Measurements from ENCODE around the gene PADI4.

DNA sequence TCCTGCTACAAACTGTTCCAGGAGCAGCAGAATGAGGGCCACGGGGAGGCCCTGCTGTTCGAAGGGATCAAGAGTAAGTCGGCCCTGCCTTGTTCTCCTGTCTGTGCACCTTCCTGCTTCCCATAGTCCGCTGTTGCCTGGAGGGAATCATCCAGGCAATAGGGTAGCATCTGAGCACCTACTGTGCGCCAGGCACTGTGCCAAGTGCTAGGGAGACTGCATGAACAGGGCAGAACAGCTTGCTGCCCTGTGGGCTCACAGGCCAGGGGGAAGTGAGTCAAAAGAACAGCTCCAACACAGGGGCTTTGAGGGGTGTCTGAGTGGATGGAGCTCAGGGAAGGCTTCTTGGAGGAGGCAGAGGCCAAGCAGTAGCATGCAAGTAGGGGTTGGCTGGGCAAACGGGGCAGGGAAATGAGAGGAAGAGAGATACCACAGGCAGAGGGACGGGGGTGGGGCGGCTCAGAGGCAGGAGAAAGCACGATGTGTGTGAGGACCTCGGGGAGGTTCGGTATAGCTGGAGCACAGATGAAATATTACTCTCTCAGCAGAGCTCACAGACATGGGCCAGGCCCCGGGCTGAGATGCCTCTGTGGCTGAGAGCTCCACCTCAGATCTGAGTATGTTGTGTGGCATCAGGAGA, 48.5 kb downstream of the PADI4 start:
- no peak for TF ChIP-seq GLIS2 (tag by site-specific recombination; IDR thresholded peaks at IDR 0.05)
- TF ChIP-seq, protein P1, sequence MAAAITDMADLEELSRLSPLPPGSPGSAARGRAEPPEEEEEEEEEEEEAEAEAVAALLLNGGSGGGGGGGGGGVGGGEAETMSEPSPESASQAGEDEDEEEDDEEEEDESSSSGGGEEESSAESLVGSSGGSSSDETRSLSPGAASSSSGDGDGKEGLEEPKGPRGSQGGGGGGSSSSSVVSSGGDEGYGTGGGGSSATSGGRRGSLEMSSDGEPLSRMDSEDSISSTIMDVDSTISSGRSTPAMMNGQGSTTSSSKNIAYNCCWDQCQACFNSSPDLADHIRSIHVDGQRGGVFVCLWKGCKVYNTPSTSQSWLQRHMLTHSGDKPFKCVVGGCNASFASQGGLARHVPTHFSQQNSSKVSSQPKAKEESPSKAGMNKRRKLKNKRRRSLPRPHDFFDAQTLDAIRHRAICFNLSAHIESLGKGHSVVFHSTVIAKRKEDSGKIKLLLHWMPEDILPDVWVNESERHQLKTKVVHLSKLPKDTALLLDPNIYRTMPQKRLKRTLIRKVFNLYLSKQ (tag by site-specific recombination; IDR thresholded peaks at IDR 0.05; ENCODE audit: borderline replicate concordance) = no peak
- TF ChIP-seq, protein P2, sequence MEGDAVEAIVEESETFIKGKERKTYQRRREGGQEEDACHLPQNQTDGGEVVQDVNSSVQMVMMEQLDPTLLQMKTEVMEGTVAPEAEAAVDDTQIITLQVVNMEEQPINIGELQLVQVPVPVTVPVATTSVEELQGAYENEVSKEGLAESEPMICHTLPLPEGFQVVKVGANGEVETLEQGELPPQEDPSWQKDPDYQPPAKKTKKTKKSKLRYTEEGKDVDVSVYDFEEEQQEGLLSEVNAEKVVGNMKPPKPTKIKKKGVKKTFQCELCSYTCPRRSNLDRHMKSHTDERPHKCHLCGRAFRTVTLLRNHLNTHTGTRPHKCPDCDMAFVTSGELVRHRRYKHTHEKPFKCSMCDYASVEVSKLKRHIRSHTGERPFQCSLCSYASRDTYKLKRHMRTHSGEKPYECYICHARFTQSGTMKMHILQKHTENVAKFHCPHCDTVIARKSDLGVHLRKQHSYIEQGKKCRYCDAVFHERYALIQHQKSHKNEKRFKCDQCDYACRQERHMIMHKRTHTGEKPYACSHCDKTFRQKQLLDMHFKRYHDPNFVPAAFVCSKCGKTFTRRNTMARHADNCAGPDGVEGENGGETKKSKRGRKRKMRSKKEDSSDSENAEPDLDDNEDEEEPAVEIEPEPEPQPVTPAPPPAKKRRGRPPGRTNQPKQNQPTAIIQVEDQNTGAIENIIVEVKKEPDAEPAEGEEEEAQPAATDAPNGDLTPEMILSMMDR (tag by site-specific recombination; IDR thresholded peaks at IDR 0.05) = no peak
- TF ChIP-seq ZNF544 (tag by site-specific recombination; IDR thresholded peaks at IDR 0.05) = no peak
- TF ChIP-seq ZNF707 (tag by site-specific recombination; IDR thresholded peaks at IDR 0.05) = no peak
- TF ChIP-seq ZSCAN30 (tag by site-specific recombination; IDR thresholded peaks at IDR 0.05) = no peak
- TF ChIP-seq, protein P3, sequence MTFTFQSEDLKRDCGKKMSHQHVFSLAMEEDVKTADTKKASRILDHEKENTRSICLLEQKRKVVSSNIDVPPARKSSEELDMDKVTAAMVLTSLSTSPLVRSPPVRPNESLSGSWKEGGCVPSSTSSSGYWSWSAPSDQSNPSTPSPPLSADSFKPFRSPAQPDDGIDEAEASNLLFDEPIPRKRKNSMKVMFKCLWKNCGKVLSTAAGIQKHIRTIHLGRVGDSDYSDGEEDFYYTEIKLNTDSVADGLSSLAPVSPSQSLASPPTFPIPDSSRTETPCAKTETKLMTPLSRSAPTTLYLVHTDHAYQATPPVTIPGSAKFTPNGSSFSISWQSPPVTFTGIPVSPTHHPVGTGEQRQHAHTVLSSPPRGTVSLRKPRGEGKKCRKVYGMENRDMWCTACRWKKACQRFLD (tag by site-specific recombination; IDR thresholded peaks at IDR 0.05) = no peak
- TF ChIP-seq ZNF350 (tag by site-specific recombination; IDR thresholded peaks at IDR 0.05) = no peak
- TF ChIP-seq ZNF302 (tag by site-specific recombination; IDR thresholded peaks at IDR 0.05; ENCODE audit: low read depth) = no peak
- TF ChIP-seq, protein P4, sequence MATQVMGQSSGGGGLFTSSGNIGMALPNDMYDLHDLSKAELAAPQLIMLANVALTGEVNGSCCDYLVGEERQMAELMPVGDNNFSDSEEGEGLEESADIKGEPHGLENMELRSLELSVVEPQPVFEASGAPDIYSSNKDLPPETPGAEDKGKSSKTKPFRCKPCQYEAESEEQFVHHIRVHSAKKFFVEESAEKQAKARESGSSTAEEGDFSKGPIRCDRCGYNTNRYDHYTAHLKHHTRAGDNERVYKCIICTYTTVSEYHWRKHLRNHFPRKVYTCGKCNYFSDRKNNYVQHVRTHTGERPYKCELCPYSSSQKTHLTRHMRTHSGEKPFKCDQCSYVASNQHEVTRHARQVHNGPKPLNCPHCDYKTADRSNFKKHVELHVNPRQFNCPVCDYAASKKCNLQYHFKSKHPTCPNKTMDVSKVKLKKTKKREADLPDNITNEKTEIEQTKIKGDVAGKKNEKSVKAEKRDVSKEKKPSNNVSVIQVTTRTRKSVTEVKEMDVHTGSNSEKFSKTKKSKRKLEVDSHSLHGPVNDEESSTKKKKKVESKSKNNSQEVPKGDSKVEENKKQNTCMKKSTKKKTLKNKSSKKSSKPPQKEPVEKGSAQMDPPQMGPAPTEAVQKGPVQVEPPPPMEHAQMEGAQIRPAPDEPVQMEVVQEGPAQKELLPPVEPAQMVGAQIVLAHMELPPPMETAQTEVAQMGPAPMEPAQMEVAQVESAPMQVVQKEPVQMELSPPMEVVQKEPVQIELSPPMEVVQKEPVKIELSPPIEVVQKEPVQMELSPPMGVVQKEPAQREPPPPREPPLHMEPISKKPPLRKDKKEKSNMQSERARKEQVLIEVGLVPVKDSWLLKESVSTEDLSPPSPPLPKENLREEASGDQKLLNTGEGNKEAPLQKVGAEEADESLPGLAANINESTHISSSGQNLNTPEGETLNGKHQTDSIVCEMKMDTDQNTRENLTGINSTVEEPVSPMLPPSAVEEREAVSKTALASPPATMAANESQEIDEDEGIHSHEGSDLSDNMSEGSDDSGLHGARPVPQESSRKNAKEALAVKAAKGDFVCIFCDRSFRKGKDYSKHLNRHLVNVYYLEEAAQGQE (tag by site-specific recombination; IDR thresholded peaks at IDR 0.05) = no peak
- TF ChIP-seq, protein P5, sequence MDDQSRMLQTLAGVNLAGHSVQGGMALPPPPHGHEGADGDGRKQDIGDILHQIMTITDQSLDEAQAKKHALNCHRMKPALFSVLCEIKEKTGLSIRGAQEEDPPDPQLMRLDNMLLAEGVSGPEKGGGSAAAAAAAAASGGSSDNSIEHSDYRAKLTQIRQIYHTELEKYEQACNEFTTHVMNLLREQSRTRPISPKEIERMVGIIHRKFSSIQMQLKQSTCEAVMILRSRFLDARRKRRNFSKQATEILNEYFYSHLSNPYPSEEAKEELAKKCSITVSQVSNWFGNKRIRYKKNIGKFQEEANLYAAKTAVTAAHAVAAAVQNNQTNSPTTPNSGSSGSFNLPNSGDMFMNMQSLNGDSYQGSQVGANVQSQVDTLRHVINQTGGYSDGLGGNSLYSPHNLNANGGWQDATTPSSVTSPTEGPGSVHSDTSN (CRISPR knock-in tag; IDR thresholded peaks at IDR 0.05) = no peak
- TF ChIP-seq ZNF24 (tag by site-specific recombination; IDR thresholded peaks at IDR 0.05) = no peak
- no peak for TF ChIP-seq ZNF48 (tag by site-specific recombination; IDR thresholded peaks at IDR 0.05)
- TF ChIP-seq, protein P6, sequence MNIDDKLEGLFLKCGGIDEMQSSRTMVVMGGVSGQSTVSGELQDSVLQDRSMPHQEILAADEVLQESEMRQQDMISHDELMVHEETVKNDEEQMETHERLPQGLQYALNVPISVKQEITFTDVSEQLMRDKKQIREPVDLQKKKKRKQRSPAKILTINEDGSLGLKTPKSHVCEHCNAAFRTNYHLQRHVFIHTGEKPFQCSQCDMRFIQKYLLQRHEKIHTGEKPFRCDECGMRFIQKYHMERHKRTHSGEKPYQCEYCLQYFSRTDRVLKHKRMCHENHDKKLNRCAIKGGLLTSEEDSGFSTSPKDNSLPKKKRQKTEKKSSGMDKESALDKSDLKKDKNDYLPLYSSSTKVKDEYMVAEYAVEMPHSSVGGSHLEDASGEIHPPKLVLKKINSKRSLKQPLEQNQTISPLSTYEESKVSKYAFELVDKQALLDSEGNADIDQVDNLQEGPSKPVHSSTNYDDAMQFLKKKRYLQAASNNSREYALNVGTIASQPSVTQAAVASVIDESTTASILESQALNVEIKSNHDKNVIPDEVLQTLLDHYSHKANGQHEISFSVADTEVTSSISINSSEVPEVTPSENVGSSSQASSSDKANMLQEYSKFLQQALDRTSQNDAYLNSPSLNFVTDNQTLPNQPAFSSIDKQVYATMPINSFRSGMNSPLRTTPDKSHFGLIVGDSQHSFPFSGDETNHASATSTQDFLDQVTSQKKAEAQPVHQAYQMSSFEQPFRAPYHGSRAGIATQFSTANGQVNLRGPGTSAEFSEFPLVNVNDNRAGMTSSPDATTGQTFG (tag by site-specific recombination; IDR thresholded peaks at IDR 0.05; ENCODE audit: borderline replicate concordance) = no peak
